ENCODE measurements around the gene SGMS2. TPM values are rescaled to one million over a fixed set of nuclear protein-coding genes. Genes with fewer than 3 reads are reported as not detected.

SGMS2 gene
- polyA plus RNA-seq (2013, experiment 1 of 2; ENCODE audit: insufficient read length): 6.4 TPM
- 6.6 TPM for polyA plus RNA-seq (2013, experiment 2 of 2; ENCODE audit: insufficient read length)

DNA sequence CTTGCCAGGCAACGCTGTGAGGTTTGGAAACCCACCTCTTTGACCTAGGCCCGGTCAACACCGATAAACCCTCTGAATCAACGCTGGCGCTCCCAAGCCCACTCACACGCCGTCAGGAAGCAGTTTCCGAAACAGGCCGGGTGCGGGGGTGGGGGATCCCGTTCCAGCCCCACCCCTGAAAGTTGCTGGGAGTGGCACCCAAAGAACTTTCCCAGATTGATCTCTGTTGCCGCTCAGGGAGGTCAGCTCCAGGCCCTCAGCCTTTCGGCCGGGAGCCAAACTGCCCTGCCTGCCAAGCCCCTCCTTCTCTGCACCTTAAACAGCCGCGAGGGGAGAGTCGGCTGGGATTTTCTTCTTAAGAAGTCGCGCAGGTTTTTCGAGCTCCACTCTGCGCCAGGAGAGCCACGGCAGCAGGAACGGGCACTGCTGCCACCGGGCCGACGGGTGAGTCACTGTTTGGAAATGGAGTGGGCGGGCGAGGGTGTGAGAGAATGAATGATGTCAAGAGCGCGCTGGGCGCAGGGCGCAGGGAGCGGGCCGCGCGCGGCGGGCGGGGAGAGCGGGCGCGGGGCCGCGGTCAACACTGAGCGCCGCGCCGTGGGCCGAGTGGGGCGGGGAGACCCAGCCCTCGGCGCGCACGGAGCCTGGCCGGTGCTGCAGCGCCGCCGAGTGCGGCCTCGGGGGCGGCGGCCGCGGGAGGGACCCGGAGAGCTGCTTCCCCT is at the start of gene SGMS2:
Gene SGMS2, plus strand, starts transcription at position 583 of the 722 bp plus-strand sequence. CDS start 70,622 bp downstream, outside the sequence.
- DNase-seq: peak; percentile 78

DNA sequence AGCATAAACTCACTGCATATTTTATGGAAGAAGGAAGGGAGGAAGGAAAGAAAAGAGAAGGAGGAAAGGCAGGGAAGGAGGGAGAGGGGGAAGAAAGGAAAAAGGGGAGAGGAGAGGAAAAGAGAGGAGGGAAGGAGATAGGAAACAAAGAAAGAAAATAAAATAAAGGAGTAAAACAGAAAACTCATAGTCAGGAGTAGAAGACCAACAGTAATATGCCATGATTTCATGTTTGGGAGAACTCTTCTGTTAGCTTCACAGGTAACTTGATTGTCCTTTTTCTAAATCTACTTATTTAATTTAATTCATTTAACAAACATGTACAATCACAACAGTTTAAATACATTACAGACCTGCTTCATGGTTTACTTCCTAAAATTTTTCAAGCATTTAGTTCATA is 46.8 kb upstream of the SGMS2 start:
- no peak for DNase-seq

- DNase-seq: no peak
Measured at GRCh38 chr4:107778784-107779530, 45.8 kb upstream of the SGMS2 start.

GRCh38 chr4:107780665-107781064 is 44.1 kb upstream of the SGMS2 start:
- DNase-seq: no peak

GRCh38 chr4:107791902-107792301 is 32.8 kb upstream of the SGMS2 start:
- no peak for DNase-seq

DNA sequence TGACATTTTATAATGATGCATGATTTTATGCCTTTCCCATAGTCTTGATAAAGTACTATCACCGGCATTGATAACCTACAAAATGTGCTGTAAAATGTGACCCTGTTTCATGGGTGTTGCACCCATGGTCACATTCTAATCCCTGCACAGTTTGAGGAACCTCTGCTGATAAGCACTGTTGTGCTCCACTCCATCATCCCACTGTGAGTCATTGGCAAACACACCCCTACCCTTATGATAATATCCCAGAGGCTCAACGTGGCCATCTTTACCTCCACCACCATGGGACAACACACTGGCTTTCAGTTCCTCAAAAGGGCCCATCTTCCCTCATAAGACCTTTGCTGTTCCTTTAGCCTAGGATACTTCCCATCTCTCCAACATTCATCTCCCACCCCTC is 32.0 kb upstream of the SGMS2 start:
- no peak for DNase-seq

- no peak for DNase-seq
Measured at GRCh38 chr4:107793996-107794395, 30.7 kb upstream of the SGMS2 start.

- no peak for DNase-seq
Measured at GRCh38 chr4:107799669-107800450, 24.9 kb upstream of the SGMS2 start.

GRCh38 chr4:107800706-107801105 is 24.0 kb upstream of the SGMS2 start:
- DNase-seq: no peak

DNA sequence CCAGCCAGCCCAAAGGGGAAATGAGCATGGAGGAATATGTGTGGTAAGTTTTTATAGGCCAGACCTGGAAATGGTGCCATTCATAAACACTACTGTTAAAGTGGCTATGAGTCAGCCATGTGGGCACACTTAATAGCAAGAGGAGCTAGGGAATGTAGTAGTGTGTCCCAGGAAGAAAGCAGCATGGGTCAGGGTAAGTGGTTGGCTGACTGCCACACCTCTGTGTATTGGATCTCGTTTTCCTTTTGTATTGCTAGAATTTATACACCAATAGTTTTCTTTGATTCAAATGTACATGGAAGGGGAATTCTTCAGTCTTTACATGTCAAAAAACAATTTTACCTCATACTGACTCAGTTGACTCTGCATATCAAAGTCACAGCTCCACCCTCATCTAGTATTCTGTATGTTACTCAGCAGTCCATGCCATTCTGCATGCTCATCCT is 22.9 kb upstream of the SGMS2 start:
- DNase-seq: peak; percentile 9

- no peak for DNase-seq
Measured at GRCh38 chr4:107804956-107805355, 19.8 kb upstream of the SGMS2 start.

DNA sequence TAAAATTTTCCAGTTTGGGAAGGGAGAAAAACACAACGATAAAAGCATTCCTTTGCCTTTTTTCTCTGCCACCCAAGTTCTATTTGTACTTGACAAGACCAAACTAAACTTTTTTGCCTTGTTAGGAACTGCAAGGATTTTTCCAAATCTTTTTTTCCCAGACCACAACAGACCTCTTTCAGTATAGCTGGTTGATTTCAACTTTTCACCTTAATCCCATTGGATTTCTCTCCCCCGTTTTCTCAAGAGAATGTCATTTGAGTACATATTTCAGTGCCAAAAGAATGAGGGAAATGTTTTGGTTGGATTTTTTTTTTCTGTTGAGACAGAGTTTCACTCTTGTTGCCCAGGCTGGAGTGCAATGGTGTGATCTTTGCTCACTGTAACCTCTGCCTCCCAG is 18.5 kb upstream of the SGMS2 start:
- no peak for DNase-seq

GRCh38 chr4:107808572-107808971 is 16.2 kb upstream of the SGMS2 start:
- DNase-seq: no peak

- no peak for DNase-seq
Measured at GRCh38 chr4:107809210-107809609, 15.5 kb upstream of the SGMS2 start.

DNA sequence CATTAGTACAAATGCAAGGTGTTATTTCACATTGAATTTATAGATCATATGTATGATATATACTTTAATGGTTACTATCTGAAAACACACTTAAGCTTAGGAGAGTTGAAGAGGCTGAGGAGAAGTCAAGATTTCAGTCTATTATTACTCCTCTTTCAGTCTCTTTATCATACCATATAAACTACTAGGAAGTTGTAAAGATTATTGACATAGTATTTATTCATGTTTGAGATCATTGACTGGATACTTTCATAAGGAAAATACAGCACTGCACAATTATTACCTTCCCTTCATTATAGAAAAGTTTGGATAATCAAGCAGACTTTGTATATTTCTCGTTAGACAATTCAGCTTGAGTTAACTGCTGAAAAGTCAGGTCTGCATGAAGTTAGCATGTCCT is 10.0 kb upstream of the SGMS2 start:
- no peak for DNase-seq

DNA sequence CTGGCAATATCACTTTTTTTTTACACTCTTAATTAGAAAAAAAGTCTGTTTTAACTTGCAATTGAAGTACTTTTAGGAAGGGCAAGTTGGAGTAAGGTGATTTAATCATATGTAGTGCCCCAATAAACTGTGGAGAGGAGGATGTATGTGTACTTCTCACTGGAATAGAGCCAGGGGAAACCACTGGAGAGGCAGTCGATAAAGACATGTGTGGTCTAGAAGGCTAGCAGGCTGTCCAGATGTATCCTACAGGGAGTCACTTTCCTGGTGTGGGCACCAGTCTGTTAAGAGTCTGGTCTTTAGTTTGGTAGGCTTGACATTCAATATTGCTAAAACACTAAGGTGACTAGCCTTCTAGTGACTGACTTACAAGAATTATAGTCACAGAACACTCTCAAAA is 9.6 kb upstream of the SGMS2 start:
- DNase-seq: no peak

DNA sequence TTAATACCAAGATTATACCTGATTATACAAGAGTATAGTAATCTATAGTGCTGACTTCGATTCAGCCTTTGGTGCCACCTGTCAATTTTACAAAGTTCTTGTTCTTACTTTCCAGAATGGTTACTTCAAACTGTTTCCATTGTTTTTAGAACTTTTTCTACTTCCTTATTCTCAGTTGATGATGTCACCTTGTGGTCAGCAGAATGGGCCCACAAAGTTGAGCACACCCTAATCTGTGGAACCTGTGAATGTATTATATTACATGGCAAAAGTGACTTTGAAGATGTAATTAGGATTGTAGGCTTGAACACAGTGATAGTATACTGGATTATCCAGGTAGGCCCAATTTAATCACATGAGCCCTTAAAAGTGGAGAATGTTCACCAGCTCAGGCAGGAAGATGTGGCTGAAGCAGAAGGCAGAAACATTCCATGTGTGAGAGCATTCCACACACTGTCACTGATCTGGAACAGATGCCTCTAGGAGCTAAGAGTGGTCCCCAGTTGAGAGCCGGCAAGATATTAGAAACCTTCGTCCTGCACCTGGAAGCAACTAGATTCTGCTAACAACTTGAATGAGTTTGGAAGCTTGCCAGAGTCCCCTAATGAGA is 6.3 kb upstream of the SGMS2 start:
- no peak for DNase-seq

DNA sequence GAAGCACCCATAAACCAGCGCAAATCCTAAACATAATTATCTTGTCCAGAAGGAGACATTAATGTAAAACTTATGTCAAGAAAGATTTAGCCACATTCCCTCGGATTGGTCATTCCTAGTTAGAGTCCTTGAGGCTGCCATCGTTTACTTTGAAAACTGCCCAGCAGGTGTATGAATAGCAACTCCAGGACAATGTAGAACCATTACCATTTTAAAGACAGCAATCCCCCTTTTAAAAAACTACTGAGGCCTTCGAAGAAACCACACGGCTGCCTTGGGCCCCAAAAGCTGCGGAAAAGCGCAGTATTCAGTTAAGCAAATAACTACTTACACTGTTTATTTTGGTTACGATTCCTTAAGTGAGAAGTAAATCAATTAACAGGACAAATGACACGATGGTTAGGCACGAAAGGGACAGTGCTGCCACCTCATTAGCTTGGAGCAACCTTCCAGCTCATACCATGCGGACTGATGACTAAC is 822 bp upstream of the SGMS2 start:
- DNase-seq: no peak

DNA sequence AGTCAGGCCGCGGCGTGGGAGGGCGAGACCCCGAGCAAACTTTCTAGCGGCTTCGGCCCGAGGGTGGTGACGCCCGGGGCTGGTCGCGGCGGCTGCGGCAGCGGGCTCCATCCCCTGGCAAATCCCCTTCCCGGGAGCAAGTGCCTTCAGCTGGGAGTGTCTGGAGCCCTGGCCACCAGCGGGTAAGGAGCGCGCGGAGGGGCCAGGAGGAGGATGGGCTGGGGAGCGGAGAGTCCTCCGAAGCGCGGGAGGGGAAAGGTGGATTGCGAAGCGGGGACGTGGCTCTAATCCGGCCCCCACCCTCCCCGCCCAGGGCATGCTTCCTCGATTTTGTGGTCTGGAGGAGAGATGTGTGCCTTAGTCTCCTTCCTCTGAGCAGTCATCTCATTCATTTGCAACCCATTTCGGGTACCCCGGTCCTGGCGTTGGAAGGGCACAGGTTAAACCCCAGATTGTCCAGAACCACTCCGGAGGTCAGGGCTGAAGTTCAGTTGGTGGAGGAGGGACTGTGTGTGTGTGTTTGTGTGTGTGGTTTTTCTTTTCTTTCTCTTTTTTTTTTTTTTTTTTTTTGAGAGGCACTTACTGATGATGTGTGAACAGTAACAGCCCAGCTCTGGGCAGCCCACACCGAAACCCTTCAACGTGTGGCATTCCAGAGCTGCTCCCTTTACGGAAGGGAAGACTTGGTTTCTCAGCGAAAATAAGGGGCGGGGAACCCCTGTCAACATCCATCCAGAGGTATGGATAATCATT is 516 bp downstream of the SGMS2 start:
- DNase-seq: peak; percentile 33

DNA sequence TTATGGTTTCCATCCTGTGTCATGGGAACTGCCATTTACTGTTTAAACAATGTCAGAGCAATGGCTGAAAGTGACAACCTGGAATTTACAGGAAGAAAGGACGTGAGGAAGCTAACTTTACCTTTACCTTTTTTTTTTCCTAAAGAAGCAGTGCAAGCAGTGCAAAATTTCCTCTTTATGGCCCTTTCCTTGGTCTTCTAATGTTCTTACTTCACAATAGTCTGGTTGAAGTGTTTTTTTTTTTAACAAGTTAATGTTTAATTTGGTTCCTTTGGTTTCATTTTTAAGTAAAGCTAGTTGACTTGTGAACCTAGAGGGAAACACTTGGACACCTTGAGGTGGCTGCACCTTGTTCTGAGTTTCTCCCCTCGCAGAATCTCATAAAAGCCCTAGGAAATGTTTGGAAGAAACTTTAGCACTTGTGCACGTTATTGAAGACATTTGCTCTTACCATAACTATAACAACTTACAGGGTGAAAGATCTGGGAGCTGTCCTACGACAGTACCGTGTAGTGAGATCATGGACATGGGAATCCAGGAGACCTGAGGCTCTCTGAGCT is 1.8 kb downstream of the SGMS2 start:
- DNase-seq: no peak

- no peak for DNase-seq
Measured at GRCh38 chr4:107828315-107829090, 3.8 kb downstream of the SGMS2 start.
